ENCODE measurements around the gene CEP192. TPM values are rescaled to one million over a fixed set of nuclear protein-coding genes. Genes with fewer than 3 reads are reported as not detected.
"Not testable (repeated sequence)": the region's sequence is repeated elsewhere in the genome, so short reads cannot be mapped to it uniquely, and the experiment has no call there.

CEP192 gene
- total RNA-seq, 4 donors from 2014 or later, result 6.8 to 8.3 (median 7.3) TPM

DNA sequence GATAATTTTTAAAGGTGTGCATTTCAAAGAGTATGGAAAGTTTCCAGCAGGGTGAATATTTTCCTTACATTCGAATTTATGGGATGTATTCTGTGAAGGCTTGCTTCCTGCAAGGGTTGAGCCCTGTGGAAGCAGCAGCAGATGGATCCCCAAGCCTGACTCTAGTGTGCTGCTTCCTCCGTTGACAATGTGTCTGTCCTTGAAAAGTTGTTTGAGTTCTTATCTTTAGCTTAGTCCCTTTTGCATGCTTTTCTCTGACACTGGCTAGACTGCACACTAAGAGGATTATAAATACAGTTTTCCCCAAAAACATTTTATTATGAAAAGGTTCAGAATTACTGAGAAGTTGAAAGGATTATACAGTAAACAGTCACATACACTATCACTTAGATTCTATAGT is 86.3 kb downstream of the CEP192 start:
- Histone ChIP-seq H3K27me3 (no peaks in the 10 kb centered on the region), H3K27ac (no peak overlapping the region), H3K36me3 (peaks cover 3 to 41% of the 10 kb centered on the region in 2 donors), H3K4me1 (no peaks in the 10 kb centered on the region), H3K4me3 (no peak overlapping the region), H3K9me3 (no peaks in the 10 kb centered on the region)
- intact Hi-C loops (cut with DNase I; ENCODE audit: low total_unique reads), result no loop called here
- DNase-seq (no peak), ATAC-seq (no peak)
- TF ChIP-seq POLR2A (IDR thresholded peaks at IDR 0.05), result no peak
- no peak for TF ChIP-seq CTCF (IDR thresholded peaks at IDR 0.05 in 4 of 5, conservative IDR thresholded peaks at IDR 0.05 in 1 of 5)
- in situ Hi-C loops (cut with MboI; ENCODE audit: low sequenced_read_pairs in 4 of 4), result no loop called here

GRCh38 chr18:13078065-13078464 is 86.9 kb downstream of the CEP192 start:
- intact Hi-C loops (cut with DNase I; ENCODE audit: low total_unique reads); DNase-seq; ATAC-seq; H3K27me3 ChIP-seq; H3K4me3 ChIP-seq; H3K27ac ChIP-seq; H3K4me1 ChIP-seq; in situ Hi-C loops (cut with MboI; ENCODE audit: low sequenced_read_pairs in 4 of 4); H3K9me3 ChIP-seq: not testable (repeated sequence)
- H3K36me3 ChIP-seq, result peaks cover under 1 to 37% of the 10 kb centered on the region in 2 donors

DNA sequence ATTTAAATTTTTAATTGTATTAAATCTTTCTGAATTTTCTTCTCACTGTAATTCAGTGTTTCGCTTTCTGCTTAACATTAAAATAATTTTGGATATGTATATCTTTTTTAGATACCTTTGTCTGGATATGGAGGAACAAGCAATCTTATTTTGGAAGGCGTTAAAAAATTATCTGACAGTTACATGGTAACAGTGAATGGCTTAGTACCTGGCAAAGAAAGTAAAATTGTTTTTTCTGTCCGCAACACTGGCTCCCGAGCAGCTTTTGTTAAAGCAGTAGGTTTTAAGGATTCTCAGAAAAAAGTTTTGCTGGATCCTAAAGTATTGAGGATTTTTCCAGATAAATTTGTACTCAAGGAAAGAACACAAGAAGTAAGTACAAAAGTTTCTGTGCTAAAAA is 95.7 kb downstream of the CEP192 start:
- in situ Hi-C loops (cut with MboI; ENCODE audit: low sequenced_read_pairs in 4 of 4), result no loop called here
- Histone ChIP-seq H3K36me3 (peaks cover 3 to 25% of the 10 kb centered on the region in 2 donors), H3K9me3 (no peaks in the 10 kb centered on the region), H3K27me3 (no peaks in the 10 kb centered on the region), H3K27ac (no peak overlapping the region), H3K4me3 (no peak overlapping the region), H3K4me1 (no peaks in the 10 kb centered on the region)
- ATAC-seq, result no peak
- DNase-seq, result no peak
- TF ChIP-seq CTCF (IDR thresholded peaks at IDR 0.05 in 4 of 5, conservative IDR thresholded peaks at IDR 0.05 in 1 of 5), result no peak
- TF ChIP-seq POLR2A (IDR thresholded peaks at IDR 0.05), result no peak
- intact Hi-C loops (cut with DNase I; ENCODE audit: low total_unique reads), result no loop called here

GRCh38 chr18:13095466-13095865 is 104.3 kb downstream of the CEP192 start:
- in situ Hi-C loops (cut with MboI; ENCODE audit: low sequenced_read_pairs in 4 of 4), result no loop called here

GRCh38 chr18:13096232-13096631 is 105.1 kb downstream of the CEP192 start:
- Histone ChIP-seq H3K36me3 (peaks cover 0 to 53% of the 10 kb centered on the region in 2 donors), H3K27me3 (no peaks in the 10 kb centered on the region), H3K9me3 (no peaks in the 10 kb centered on the region), H3K27ac (no peak overlapping the region), H3K4me1 (no peaks in the 10 kb centered on the region), H3K4me3 (no peak overlapping the region)
- TF ChIP-seq POLR2A (IDR thresholded peaks at IDR 0.05), result no peak
- TF ChIP-seq CTCF (IDR thresholded peaks at IDR 0.05 in 4 of 5, conservative IDR thresholded peaks at IDR 0.05 in 1 of 5), result no peak
- intact Hi-C loops (cut with DNase I; ENCODE audit: low total_unique reads), result no loop called here
- ATAC-seq, result no peak
- in situ Hi-C loops (cut with MboI; ENCODE audit: low sequenced_read_pairs in 4 of 4), result no loop called here
- no peak for DNase-seq

More at GRCh38 chr18:13095466-13095865, 104.3 kb downstream of the CEP192 start:
- Histone ChIP-seq H3K36me3 (peaks cover 0 to 56% of the 10 kb centered on the region in 2 donors), H3K4me1 (no peaks in the 10 kb centered on the region), H3K27me3 (no peaks in the 10 kb centered on the region), H3K9me3 (no peaks in the 10 kb centered on the region), H3K4me3 (no peak overlapping the region), H3K27ac (no peak overlapping the region)
- intact Hi-C loops (cut with DNase I; ENCODE audit: low total_unique reads), result no loop called here
- ATAC-seq (no peak), DNase-seq (no peak)
- no peak for TF ChIP-seq POLR2A (IDR thresholded peaks at IDR 0.05)
- no peak for TF ChIP-seq CTCF (IDR thresholded peaks at IDR 0.05 in 4 of 5, conservative IDR thresholded peaks at IDR 0.05 in 1 of 5)

Data from gastrocnemius medialis (tissue), 4 donors.